ENCODE data around the gene MAPKBP1.

The MAPKBP1 gene

DNA sequence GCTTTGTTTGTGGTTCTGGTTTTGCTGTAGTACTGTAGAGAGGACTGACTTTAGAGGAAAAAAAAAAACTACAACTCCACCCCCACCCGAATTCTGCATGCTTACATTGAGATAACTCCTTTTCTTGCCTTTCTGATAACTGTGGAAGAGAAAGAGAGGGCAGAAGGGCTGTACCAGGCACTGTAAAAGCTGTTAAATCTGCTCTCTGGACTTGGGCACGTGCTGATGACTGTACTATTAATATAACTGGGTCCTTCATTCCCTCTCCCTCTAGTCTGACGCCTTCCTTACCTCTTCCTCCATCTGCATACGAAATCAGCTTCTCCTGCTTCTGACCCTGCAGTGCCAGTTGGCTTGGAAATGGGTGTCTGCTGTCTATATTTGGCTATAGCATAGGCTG is 15.0 kb downstream of the MAPKBP1 start:
- DNase-seq, result no peak

DNA sequence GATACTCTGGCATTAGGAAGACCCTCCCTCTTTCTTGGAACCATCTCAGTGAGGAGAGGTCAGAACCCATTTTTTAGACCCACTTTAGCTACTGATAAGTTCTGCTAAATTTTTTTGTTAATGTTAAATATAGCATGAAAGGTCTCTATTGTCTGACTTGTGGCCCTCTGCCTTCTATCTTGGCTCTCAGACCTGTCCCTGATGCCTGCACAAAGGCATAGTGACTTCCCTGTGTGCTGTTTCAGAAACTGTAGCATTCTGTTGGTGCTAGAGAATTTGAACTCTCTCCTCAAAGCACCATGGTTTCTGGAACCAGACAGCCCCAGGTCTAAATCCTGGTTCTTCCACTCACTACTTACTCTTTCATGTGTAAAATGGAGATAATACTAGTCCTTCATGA is 15.4 kb downstream of the MAPKBP1 start:
- DNase-seq, result no peak

DNA sequence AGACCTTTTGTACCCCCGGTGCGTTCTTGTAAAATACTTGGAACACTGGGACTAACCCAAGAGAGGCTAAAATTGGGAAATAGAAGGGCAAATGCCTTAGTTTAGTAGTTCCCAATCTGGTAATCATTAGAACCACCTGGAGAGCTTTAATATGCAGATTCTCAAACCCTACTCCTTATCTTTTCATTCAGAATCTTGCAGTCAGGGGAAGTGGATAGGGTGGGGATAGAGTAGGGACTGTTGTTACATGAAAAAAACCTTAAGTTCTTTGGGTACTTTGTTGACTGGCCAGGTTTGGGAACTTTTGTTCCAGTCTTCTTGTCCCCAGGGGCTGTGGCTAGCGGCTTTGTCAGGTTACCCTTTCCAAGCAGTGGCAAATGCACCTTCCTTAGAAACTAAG is 15.9 kb downstream of the MAPKBP1 start:
- DNase-seq, result no peak

DNA sequence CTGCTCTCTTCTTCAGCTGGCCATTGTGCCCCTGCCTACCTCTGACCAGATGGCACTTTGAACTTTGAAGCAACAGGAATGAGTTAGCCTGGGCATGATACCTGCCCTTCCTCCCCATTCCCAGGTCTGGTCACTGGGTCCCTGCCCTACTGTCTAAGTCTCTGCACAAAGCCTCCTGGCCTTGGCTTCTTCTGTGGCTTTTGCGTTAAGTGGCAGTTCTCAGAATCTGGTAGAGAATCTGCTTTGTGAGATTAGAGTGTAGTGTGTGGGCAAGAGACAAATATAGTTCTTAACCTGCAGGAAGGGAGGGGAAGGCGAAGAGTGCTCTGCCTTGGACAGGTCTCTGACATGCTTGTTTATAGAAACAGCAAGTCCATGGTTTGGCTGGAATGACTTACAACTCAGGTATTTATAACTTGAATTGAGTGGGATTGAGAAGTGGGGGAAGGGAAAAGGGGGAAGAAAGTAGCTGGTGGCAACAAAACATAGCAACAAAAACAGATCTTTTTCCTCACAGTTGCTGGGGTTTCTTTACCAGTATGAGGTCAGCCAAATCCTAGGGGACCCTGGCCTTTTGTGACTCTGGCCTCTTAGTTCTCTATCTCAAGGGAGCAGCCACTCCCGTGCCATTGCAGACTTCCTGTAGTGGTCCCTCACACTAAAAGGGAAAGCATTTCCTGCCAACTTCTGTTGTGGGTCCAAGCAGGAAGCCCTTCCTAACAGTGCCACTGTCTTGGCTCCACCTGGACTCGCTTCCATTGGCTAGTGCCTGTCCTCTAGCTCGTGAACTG is 16.7 kb downstream of the MAPKBP1 start:
- no peak for DNase-seq

DNA sequence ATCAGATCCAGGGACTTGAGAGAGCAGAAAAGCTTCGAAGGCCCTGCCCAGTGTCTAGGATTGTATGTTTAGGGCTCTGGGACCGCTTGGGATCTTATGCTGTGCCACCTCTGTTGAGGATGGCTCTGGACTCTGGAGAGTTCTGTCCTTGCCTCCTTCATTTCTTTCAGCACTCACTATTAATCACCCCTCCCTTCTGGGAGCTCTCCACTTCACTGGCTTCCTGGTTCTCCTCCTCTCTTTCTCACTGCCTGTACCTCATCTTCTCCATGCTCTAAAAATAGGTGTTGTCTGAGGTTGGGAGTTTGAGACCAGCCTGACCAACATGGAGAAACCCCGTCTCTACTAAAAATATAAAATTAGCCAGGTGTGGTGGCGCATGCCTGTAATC is 17.3 kb downstream of the MAPKBP1 start:
- no peak for DNase-seq

DNA sequence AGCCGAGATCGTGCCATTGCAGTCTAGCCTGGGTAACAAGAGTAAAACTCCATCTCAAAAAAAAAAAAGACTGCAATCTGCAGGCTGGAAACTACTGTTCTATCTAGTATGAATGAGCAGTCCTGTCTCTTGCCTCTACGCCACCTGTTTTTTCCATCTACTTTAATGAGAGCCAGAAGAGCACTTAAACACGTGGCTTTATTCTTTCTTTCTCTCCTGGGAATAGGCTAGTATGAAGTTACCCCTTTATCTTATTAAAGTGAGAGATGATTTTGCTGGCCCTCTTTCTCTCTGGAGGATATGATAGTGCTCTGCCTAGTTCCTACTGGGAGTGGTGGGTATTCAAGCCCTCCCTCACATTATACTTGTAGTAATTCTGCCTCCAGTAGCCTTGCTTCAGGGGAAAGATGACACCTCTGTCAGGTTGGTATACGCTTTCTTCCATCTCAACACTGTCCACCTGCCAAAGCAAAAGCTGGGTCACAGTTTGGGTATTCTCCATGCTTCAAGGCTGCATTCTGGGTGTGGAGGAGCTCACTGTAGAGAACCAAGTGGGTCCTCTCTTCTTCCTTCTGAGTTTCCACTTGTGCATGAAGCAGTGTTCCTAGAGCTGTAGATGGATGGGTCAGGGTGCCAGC is 17.8 kb downstream of the MAPKBP1 start:
- no peak for DNase-seq

DNA sequence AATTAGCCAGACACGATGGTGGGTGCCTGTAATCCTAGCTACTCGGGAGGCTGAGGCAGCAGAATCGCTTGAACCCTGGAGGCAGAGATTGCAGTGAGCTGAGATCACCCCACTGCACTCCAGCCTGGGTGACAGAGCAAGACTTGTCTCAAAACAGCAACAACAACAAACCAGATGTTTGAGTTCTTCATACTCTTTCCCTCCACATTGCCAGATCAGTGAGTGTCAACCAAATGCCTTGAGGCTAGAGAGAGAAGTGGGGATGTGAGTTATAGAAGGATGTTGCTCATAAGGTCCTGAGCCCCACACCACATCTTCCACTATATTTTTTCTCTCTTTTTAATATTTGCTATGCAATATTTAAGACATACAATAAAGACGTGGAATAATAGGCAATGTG is 19.8 kb downstream of the MAPKBP1 start:
- DNase-seq, result no peak

DNA sequence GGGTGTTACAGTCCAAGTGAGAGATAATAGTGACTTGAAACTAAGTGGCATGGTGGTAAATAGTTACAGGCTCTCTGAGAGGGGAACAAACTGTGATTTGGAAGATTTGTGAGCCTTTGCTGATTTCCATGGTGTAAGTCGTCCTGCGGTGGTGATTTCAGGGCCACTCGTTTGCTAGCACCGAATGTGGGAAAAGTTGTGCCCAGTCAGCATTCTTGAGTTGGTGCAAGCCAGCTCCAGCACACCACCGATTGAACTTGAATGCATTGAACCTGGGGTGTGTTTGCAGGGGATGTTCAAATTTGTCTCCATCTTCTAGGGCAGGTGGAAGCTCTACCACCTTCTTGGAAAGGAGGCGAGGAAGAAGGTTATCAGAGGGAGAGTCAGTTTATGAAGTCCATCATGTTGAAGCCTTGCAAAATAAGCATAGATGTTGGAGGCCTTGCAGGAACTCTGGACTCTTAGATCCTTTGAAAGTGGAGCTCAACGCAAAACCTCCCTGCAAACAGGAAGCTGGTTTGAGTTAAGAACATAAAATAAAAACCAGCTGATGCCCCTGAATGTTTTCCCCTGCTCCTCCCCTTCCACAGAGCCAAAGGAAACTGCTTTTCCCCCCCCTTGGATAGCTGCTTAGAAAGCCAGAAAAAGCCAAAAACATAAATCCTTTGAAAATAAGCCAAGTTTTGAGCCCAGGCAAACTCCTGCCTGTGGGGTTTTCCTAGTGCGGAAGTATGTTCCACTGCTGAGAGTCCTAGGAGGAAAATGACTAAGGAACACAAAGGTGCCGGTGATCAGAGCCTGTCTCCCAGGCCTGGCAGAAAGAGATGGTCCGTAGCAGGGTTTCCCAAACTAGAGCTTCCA is 21.9 kb downstream of the MAPKBP1 start:
- DNase-seq, result no peak

DNA sequence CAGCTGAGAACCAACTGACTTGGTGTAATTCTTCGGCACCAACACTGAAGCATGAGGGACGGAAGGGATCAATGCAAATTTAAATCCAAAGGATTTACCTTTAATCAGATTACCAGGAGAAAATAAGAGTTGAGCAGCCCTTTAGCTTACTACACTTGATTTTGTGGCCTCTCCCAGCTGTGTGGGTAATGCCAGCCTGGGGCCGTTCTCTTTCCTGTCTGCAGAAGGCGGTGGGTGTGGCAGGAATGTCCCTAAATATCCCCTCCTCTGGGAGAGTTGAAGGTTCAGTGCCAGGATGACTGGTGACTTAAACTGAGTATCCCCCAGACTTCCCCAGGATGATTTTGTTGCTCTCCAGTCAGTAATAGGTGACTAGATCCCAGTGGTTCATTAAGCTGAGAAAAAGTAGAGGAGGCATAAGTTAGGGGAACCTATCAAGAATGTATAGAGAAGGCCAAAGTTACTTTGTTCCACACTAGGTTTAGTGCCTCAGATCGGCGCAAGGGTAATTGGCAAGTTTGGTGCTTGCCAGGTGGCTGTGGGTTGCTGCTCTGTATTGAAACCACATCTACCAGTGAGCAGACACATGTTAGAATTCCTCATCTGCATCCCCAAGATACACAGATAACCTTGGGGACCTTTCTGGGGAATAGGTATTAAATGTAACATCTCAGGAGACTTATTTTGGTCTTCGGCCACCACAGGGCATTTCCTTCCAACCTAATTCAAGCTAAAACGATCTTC is 23.1 kb downstream of the MAPKBP1 start:
- DNase-seq, result no peak

DNA sequence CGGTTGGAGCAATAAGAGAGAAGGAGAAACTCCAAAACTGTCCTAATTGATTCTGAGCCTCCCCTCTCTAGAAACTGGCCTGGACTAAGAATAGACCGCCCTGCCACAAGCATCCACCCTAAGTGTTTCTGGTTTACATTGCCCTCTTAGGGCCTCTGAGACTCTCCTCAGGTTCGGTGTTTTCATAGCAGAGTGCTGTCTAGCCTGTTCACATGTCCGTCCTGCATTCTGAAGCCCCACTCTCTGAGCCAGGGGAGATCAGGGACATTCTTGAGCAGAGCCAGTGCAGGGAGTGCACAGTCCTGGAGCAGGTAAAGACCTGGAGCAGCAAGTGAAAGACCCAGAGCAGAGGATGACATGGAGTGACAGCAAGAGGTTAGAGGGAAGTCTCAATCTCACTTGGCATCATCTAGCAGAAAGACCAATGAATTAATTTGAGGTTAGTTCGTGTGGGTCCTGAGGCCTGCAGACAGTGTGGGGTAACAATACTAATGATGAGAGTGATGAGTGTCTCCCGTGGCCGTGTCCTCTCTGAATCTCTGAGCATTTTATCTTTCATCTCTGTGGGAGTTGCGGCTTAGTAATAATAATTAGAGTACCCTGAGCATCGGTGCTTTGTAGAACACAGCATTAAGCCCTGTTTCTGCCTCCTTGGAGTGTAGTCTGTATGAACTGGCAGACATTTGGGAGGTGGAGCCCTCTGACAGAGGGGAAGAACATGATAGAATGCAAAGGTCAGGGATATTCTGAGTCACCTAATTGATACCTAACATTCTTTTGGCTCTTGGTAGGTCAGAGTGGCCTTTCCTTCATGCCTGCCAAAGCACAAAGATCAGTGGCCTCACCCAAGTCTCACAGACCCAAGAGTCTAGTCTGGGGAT is 24.6 kb downstream of the MAPKBP1 start:
- DNase-seq, result no peak

DNA sequence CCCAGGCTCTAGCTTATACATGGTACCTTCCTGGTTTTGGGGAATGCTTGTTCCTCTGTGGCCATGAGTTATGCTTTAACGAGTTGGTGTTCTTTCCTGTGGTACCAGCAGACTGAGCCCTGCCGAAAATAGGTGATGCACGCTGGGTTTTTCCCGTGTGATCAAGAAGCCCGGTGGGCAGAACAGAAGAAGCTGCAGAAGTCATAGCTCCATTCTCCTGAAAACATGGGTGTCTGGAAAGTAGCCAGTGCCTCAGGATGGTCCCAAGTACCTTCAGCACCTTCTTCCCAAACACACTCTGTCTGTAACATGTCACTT is 25.2 kb downstream of the MAPKBP1 start:
- no peak for DNase-seq

DNA sequence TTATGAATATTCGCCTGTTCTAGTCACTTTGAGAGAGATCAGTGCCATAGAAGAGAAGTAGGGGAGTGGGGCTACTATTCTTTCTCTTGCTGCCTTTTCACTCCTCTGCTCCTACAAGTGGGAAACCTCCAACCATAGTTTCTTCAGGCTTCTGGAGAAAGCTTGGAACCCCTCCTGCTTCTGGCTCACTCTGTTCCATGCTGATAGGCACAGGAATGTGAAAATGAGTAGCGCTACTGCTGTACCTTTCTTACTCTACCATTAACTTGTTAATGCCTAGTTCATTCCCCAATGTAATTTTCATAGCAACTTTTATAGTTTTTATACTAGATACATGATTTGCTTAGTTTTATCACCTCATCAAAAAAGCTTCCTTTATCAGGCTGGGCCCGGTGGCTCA is 26.9 kb downstream of the MAPKBP1 start:
- no peak for DNase-seq

DNA sequence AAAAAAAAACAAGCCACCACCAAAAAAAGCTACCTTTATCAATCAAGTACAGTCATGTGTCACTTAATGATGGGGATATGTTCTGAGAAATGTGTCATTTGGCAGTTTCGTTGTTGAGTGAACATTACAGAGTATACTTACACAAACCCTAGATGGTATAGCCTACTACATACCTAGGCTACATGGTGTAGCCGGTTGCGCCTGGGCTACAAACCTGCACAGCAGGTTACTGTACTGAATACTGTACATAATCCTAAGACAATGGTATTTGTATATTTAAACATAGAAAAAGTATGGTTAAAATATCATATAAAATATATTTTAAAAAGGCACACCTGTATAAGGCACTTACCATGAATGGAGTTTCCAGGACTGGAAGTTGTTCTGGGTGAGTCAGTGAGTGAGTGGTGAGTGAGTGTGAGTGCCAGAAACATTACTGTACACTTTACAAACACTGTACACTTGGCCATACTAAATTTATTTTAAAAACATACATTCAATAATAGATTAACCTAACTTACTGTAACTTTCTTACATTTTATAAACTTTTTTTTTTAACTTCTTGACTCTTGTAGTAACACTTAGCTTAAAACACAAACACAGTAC is 27.7 kb downstream of the MAPKBP1 start:
- no peak for DNase-seq

DNA sequence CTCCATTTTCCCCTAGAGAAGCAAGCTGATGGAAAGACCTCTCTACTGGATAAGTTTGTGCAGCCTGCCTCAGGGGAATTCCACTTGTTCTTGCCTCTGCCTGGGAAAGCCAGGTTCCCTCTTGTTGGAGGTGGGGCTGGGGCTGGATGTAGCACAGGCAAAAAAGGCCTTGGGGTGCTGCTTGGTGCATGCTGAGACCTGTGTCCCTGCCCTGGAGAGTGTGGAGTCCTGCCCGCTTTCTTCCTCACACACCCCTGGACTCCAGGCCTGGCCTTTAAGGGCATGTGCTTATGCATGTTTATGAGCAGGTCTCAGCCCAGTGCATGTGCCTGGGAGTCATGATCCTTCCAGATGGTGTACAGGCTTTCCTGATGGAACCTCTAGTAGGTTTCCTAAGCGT is 30.1 kb downstream of the MAPKBP1 start:
- DNase-seq, result no peak

DNA sequence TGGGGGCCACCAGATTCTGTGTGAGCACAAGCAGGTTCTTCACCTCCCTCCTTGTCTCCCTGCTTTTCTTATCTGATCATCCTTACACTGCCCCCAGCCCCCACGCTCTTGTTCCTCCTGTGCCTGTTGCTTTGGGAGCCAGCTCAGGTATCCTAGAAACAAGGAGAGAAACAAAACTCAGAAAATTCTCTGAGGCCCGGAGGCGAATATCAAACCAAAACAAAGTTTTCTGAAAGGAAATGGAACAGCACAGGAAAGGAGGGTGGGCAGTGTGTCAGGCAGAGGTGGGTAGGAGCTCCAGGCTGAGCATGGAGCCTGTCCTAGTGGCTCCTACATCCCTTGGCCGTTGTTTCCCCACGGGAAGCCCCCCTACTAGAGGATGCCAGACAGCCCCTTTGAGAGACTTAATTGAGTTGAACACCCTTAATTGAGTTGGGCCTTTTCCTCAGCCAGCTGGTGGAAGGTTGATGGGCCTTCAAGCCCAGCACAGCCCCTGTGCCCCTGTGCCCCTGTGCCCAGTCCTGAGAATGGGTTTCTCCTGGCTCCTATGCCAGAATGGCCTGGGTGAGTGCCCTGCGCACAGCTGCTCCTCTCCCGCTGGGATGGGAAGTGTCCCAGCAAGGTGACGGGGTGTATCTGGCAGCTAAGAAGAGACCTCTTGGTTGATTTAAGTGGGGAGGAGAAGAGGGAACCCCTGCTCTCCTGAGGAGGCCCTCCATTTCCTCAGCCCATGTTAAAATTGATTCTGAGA is 30.8 kb downstream of the MAPKBP1 start:
- DNase-seq, result no peak

DNA sequence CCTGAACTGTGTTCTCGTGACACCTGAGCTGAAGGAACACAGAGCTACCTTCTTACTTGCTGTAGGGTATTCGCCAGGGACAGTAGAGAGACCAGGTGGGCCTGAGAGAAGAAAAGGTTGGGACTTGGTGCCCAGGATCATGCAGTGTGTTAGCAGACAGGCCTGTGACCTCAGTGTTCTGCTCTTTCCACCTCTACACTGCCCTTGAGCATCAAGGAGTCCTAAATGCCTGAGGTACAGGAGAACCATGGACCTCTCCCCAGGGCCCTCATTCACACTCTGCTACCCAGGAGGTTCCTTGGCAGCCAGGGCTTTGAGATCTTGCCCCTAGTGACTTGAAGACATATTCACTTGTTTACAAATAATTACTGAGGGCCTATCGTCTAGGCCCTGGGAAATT is 31.4 kb downstream of the MAPKBP1 start:
- no peak for DNase-seq

DNA sequence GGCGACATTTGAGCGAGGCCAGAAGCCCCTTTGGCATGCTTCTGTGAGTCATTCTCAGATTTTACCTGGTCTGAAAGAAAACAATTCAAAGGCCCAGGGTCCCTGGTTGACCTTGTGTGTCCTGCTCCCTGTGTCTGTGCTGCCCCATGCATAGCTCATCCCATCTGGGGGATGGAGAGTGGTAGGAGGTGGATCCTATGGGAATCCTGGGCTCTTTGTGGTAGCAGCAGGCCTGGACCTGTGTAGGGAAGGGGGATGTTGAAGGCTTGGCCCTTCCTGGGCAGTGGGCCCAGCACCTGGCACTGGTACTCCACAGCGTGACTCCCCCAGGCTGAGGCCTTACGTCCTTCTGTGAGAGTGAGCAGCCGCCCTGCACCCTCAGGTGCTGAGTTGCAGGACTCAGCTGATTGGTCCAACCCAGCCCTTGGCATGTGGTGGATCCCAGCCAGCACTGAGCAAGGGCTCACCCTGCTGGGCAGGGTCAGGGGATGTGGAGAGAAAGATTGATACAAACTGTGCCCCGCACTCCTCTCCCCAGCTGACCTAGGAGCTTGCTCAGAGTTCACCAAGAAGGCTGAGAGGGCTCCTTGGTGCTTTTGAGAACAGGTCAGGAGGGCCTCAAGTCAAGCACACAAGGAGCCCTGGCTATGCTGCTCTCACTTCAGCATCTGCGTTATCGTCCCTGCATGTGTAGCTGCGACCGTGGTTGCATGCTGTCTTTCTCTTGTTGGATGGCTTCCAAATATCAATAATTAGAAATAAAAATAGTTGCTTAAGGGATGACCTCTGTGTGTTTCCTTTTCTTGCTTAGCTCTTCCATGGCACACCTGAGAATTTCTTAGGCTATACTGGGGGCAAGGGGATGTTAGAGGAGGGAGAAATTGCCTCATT is 32.3 kb downstream of the MAPKBP1 start:
- no peak for DNase-seq

DNA sequence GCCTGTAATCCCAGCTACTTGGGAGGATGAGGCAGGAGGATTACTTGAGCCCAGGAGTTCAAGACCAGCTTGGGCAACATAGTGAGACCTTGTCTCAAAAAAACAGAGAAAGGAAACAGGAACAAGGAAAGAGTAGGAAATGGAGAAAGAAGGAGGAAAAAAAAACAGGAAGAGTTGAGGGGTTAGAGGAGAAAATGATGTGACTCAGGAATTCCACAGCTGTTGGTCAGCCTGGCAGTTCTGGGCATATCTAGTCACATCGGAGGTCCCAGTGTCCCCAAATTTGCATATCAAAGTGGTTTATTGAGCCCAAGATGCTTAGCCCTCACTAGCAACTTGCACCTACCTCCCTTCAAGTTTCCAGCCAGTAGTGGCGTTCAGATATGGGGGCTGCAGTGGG is 34.8 kb downstream of the MAPKBP1 start:
- no peak for DNase-seq

DNA sequence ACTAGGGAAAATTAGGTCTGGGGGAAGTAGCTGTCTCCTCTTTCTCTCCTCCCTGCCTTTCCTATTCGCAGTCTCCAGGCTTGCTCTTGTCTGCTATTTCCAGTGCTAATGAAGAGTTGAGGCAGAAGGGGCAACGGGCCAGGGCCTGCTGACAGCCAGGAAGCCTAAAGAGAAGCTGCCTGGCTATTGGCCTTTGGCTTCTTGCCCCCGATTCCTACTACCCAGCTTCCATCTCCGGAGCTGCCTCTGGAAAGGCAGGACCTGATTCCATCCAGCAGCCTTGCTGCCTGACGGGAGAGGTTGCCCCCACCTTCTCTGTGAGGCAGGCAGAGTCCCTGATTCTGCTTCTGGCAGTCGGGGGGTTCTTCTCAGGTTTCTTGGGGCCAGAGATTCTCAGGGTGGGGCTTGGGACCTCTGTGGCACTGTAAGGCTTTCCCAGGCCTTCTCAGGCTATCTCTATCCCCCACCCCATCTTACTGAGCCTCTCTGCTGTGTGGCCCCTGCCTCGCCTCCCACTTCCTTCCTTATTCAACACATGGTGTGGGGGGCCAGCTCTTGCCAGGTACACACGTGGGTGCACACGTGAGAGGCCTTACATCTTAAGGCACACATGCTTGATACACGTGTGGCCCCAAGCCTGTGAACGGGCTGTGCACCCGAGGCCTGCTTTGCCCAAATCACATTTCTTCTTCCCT is 35.4 kb downstream of the MAPKBP1 start:
- DNase-seq, result no peak

Data from NCI-H146 (cell line).